SK-N-SH treated with all-trans-retinoic acid at 6 μM for 48 hours (cell line): Measurements from ENCODE around the gene UBASH3A.

Experiments
- BACH2 ChIP-seq: fragments of 250-450 bp; sonication (Bioruptor Pico); IDR thresholded peaks from 2 replicates; pipeline ENCODE4 v1.9.0; 2021; ENCODE audit warnings: mild to moderate bottlenecking, borderline replicate concordance
- CSDC2 ChIP-seq: fragments of 250-450 bp; sonication (Bioruptor Pico); IDR thresholded peaks from 2 replicates; pipeline ENCODE4 v1.5.0; 2020; ENCODE audit warnings: mild to moderate bottlenecking, moderate library complexity
- GLIS3 ChIP-seq: fragments of 250-450 bp; sonication (Bioruptor Pico); IDR thresholded peaks from 2 replicates; pipeline ENCODE4 v1.5.0; 2020; ENCODE audit warnings: mild to moderate bottlenecking, moderate library complexity
- ISL1 ChIP-seq: fragments of 250-450 bp; sonication (Bioruptor Pico); IDR thresholded peaks from 2 replicates; pipeline ENCODE4 v2.1.2; 2022; ENCODE audit warnings: mild to moderate bottlenecking, moderate library complexity
- RARB ChIP-seq: fragments of 250-450 bp; sonication (Bioruptor Pico); IDR thresholded peaks from 2 replicates; pipeline ENCODE4 v1.8.0; 2021; ENCODE audit warnings: mild to moderate bottlenecking, moderate library complexity
- SNAI2 ChIP-seq: fragments of 250-450 bp; sonication (Bioruptor Pico); IDR thresholded peaks from 2 replicates; pipeline ENCODE4 v1.5.0; 2020; ENCODE audit warnings: mild to moderate bottlenecking, moderate library complexity
- TCF4 ChIP-seq: fragments of 250-450 bp; sonication (Bioruptor Pico); IDR thresholded peaks from 2 replicates; pipeline ENCODE4 v1.8.0; 2021; ENCODE audit warnings: mild to moderate bottlenecking, moderate library complexity, borderline replicate concordance
- TOX ChIP-seq: fragments of 250-450 bp; sonication (Bioruptor Pico); IDR thresholded peaks from 2 replicates; pipeline ENCODE4 v1.8.0; 2021; ENCODE audit warnings: mild to moderate bottlenecking, moderate library complexity, borderline replicate concordance
- ZC3H10 ChIP-seq: fragments of 250-450 bp; sonication (Bioruptor Pico); IDR thresholded peaks from 2 replicates; pipeline ENCODE4 v1.5.1; 2021; ENCODE audit warnings: mild to moderate bottlenecking, moderate library complexity
- ZFP3 ChIP-seq: fragments of 250-450 bp; sonication (Bioruptor Pico); IDR thresholded peaks from 2 replicates; pipeline ENCODE4 v1.5.0; 2020; ENCODE audit warnings: mild to moderate bottlenecking, moderate library complexity
- ZNF565 ChIP-seq: fragments of 450-650 bp; formaldehyde crosslinking; conservative IDR thresholded peaks from 2 replicates; pipeline ENCODE4 v1.5.0; 2020; ENCODE audit warnings: low read depth, mild to moderate bottlenecking, moderate library complexity

GRCh38 chr21:42386034-42386591, 17.6 kb upstream of the UBASH3A start:
- no peak for TF ChIP-seq BACH2 (CRISPR knock-in tag)
- TF ChIP-seq RARB (CRISPR knock-in tag): no peak
- no peak for TF ChIP-seq TOX
- no peak for TF ChIP-seq SNAI2 (CRISPR knock-in tag)
- TF ChIP-seq ZNF565 (CRISPR knock-in tag): no peak
- no peak for TF ChIP-seq ZC3H10 (CRISPR knock-in tag)
- no peak for TF ChIP-seq TCF4 (CRISPR knock-in tag)
- no peak for TF ChIP-seq ISL1 (CRISPR knock-in tag)
- no peak for TF ChIP-seq ZFP3 (CRISPR knock-in tag)
- no peak for TF ChIP-seq CSDC2 (CRISPR knock-in tag)
- no peak for TF ChIP-seq GLIS3 (CRISPR knock-in tag)
